Activated naive CD4-positive, alpha-beta T cell treated with anti-CD3 and anti-CD28 coated beads for 36 hours (primary cell): ENCODE data around the gene CD14. TPM values are rescaled to one million over a fixed set of nuclear protein-coding genes. Genes with fewer than 3 reads are reported as not detected.
"Not testable (repeated sequence)": the region's sequence is repeated elsewhere in the genome, so short reads cannot be mapped to it uniquely, and the experiment has no call there.

Experiments
- CTCF ChIA-PET: fragments of 350-600 bp; sonication (Branson Sonifier 250); formaldehyde crosslinking; loops from one replicate; lab custom pipeline; 2021; ENCODE audit warnings: antibody characterized with exemption; lab: Charles Lee
- DNase-seq: peaks from one replicate; pipeline ENCODE4 v3.0.0-alpha.2; 2020
- H3K27ac Mint-ChIP-seq: one replicate; pipeline ENCODE4 v1.8.0; 2021; ENCODE audit warnings: mild to moderate bottlenecking, mixed read lengths
- H3K27me3 Mint-ChIP-seq: one replicate; pipeline ENCODE4 v1.8.0; 2021; ENCODE audit warnings: low read depth, mixed read lengths
- H3K36me3 Mint-ChIP-seq: one replicate; pipeline ENCODE4 v1.8.0; 2021; ENCODE audit warnings: low read depth, mixed read lengths
- H3K4me1 Mint-ChIP-seq: one replicate; pipeline ENCODE4 v1.8.0; 2021; ENCODE audit warnings: low read depth, mixed read lengths
- H3K4me3 Mint-ChIP-seq: one replicate; pipeline ENCODE4 v1.8.0; 2021; ENCODE audit warnings: mild to moderate bottlenecking, moderate library complexity, mixed read lengths
- H3K9me3 Mint-ChIP-seq: one replicate; pipeline ENCODE4 v1.8.0; 2021; ENCODE audit warnings: mixed read lengths
- intact Hi-C: fragments of 100-400 bp; cut with micrococcal nuclease; formaldehyde crosslinking; loops from one replicate; pipeline ENCODE4 v1.15.1; 2023
- total RNA-seq, 2 experiments: library from RNA; stranded (reverse); gene quantifications; one replicate each; pipeline ENCODE4 v1.2.3, GENCODE V29; 2021

The CD14 gene
- total RNA-seq, 2 experiments from 2014 or later: 0.14 to 0.20 TPM

DNA sequence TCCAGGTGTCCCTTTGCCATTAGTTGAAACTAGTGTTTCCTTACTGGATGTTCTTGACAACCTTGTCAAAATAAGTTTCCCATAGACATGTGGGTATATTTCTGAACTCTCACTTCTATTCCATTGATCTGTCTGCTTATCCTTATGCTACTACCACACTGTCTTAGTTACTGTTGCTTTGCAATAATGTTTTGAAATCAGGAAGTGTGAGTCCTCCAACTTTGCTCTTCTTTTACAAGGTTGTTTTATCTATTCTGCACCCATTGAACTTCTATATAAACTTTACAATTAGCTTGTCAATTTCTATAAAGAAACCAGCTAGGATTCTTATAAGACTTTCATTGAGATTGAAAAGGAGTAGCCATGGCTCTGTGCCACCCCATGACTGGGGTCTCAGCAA is 24.3 kb downstream of the CD14 start:
- intact Hi-C loops: no loop called here
- no peaks in the 10 kb centered on the region for H3K36me3 Mint-ChIP-seq
- CTCF ChIA-PET: interaction anchor here (1.3 kb wide), 1 partner anchor 245 kb away, joined by 4 read pairs; no protein-coding TSS in a partner anchor
- no peak overlapping the region for H3K4me3 Mint-ChIP-seq
- no peak overlapping the region for H3K27ac Mint-ChIP-seq
- DNase-seq: no peak
- H3K4me1 Mint-ChIP-seq: peaks cover 13% of the 10 kb centered on the region
- no peaks in the 10 kb centered on the region for H3K9me3 Mint-ChIP-seq
- peaks cover 10% of the 10 kb centered on the region for H3K27me3 Mint-ChIP-seq

DNA sequence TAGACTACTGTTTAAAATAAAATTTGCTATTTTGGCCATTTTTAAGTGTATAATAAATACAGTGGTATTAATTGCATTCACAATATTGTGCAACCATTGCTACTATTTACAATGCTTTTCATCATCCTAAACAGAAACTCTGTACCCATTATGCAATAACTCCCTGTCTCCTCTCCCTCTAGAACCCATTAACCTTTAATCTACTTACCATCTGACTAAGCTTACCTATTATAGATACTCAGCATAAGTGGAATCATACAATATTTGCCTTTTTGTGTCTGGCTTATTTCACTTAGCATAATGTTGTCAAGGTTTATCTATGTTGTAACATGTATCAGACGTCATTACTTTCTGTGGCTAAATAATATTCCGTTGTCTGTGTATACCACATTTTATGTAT is 25.9 kb downstream of the CD14 start:
- no peaks in the 10 kb centered on the region for H3K9me3 Mint-ChIP-seq
- H3K4me3 Mint-ChIP-seq: no peak overlapping the region
- H3K27me3 Mint-ChIP-seq: peaks cover 4% of the 10 kb centered on the region
- CTCF ChIA-PET: interaction anchor here (0.7 kb wide), 1 partner anchor 489 kb away, joined by 3 read pairs; no protein-coding TSS in a partner anchor
- H3K36me3 Mint-ChIP-seq: no peaks in the 10 kb centered on the region
- intact Hi-C loops: no loop called here
- no peak overlapping the region for H3K27ac Mint-ChIP-seq
- DNase-seq: no peak
- H3K4me1 Mint-ChIP-seq: peaks cover 8% of the 10 kb centered on the region

DNA sequence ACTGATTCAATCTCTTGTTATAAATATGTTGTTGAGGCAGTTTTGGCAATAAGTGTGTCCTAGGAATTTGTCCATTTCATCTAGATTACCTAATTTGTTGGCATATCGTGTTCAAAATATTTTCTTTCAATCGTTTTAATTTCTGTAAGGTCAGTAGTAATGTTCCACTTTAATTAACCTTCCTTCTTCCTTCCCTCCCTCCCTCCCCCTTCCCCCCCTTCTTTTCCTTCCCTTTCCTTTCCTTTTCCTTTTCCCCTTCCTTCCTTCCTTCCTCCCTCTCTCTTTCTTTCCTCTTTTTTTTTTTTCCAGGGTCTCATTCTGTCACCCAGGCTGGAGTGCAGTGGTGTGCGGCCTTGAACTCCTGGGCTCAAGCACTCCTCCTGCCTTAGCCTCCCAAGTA is 27.1 kb downstream of the CD14 start:
- intact Hi-C loops: no loop called here

DNA sequence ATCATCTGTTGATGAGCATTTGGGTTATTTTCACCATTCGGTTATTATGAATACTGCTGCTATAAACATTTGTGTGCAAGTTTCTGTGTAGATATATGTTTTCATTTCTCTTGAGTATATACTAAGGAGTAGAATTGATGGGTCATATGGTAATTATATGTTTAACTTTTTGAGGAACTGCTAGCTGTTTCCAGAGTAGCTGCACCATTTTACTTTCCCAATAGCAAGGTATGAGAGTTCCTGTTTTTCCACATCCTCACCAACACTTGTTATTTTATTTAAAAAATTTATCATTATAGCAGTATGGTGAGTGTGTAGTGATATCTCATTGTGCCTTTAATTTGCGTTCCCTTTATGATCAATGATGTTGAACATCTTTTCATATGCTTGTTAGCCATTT is 29.2 kb downstream of the CD14 start:
- H3K9me3 Mint-ChIP-seq: no peaks in the 10 kb centered on the region
- H3K4me1 Mint-ChIP-seq: no peaks in the 10 kb centered on the region
- H3K27ac Mint-ChIP-seq: no peak overlapping the region
- CTCF ChIA-PET: no interaction called here
- no peak for DNase-seq
- no peaks in the 10 kb centered on the region for H3K27me3 Mint-ChIP-seq
- H3K36me3 Mint-ChIP-seq: no peaks in the 10 kb centered on the region
- no peak overlapping the region for H3K4me3 Mint-ChIP-seq
- intact Hi-C loops: no loop called here

More for the DNA sequence above, 27.1 kb downstream of the CD14 start:
- no peaks in the 10 kb centered on the region for H3K27me3 Mint-ChIP-seq
- CTCF ChIA-PET: interaction anchor here (0.9 kb wide), 1 partner anchor 39 kb away, joined by 4 read pairs; no protein-coding TSS in a partner anchor
- no peaks in the 10 kb centered on the region for H3K9me3 Mint-ChIP-seq
- no peaks in the 10 kb centered on the region for H3K36me3 Mint-ChIP-seq
- no peak for DNase-seq
- H3K4me1 Mint-ChIP-seq: no peaks in the 10 kb centered on the region
- no peak overlapping the region for H3K4me3 Mint-ChIP-seq
- no peak overlapping the region for H3K27ac Mint-ChIP-seq

DNA sequence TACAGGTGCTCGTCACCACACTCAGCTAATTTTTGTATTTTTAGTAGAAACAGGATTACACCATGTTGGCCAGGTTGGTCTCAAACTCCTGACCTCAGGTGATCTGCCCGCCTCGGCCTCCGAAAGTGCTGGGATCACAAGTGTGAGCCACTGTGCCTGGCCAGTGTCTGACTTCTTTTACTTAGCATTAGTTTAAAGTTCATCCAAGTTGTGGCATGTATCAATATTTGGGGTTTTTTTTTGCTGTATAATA is 29.6 kb downstream of the CD14 start:
- CTCF ChIA-PET, H3K27me3 Mint-ChIP-seq: not testable (repeated sequence)

DNA sequence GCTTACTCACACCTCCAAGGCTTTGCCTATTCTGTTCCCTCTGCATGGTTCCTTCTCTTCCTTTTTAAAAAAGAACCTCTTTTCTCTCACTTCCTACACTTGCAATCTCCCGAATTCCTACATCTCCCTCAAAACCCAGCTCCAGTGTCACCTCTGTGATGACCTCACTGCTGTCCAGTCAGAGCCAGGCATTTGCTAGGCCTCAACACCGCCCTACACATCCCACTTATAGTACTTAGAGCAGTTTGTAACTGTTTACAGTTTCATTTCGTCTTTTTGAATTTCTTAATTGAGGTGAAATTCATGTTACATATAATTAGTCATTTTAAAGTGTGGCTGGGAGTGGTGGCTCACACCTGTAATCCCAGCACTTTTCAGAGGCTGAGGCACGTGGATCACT is 30.8 kb downstream of the CD14 start:
- Mint-ChIP-seq H3K36me3 (no peaks in the 10 kb centered on the region), H3K4me3 (no peak overlapping the region), H3K27ac (no peak overlapping the region), H3K27me3 (no peaks in the 10 kb centered on the region), H3K4me1 (no peaks in the 10 kb centered on the region), H3K9me3 (no peaks in the 10 kb centered on the region)
- intact Hi-C loops: no loop called here
- no peak for DNase-seq
- CTCF ChIA-PET: interaction anchor here (0.6 kb wide), 1 partner anchor 9 kb away, joined by 3 read pairs; no protein-coding TSS in a partner anchor

More for the DNA sequence above, 29.6 kb downstream of the CD14 start:
- H3K27ac Mint-ChIP-seq, H3K4me3 Mint-ChIP-seq, H3K9me3 Mint-ChIP-seq, DNase-seq, intact Hi-C loops, H3K4me1 Mint-ChIP-seq, H3K36me3 Mint-ChIP-seq: not testable (repeated sequence)

DNA sequence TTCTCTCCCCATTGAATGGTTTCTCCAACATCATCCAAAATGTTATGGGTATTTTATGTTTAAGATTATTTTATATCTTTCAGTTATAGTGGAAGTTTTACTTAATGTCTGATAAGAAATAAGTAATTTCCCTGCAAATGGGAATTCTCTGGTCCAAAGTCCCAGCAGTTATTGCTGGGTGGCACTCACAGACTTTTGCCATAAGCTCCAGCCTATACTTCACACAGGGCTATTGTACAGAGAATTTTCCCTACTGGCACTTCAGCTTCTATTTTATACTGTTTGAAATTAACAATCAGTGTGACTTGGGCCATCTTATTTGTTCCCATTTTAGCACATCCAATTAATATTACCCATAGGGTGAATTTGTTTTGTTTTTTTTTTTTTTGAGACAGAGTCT is 32.9 kb downstream of the CD14 start:
- Mint-ChIP-seq H3K4me1 (no peaks in the 10 kb centered on the region), H3K27me3 (peaks cover 2% of the 10 kb centered on the region), H3K9me3 (no peaks in the 10 kb centered on the region), H3K36me3 (no peaks in the 10 kb centered on the region), H3K4me3 (no peak overlapping the region), H3K27ac (no peak overlapping the region)
- intact Hi-C loops: no loop called here
- DNase-seq: no peak
- CTCF ChIA-PET: interaction anchor here (0.6 to 1.3 kb wide), 3 partner anchors 31 to 632 kb away, joined by 3 read pairs; no protein-coding TSS in a partner anchor

DNA sequence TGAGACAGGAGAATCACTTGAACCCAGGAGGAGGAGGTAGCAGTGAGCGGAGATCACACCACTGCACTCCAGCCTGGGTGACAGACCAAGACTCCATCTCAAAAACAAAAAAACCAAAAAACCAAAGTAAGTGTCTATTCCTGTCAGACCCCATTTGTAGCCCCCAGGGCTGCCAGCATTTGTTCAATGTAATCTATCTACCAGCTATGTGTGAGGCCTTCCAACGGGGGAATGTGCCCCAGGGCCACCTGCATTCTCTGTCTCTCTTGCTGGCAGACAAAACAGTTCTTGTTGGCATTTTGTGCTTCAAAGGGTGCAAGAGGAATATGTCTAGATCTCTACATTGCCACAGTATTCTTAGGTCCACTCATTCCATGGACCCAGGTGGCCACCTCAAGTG is 34.1 kb downstream of the CD14 start:
- Mint-ChIP-seq H3K4me1 (no peaks in the 10 kb centered on the region), H3K36me3 (no peaks in the 10 kb centered on the region), H3K9me3 (no peaks in the 10 kb centered on the region), H3K27me3 (peaks cover 2% of the 10 kb centered on the region), H3K4me3 (no peak overlapping the region), H3K27ac (no peak overlapping the region)
- no peak for DNase-seq
- intact Hi-C loops: no loop called here
- CTCF ChIA-PET: interaction anchor here (1.4 kb wide), 1 partner anchor 36 kb away, joined by 3 read pairs; no protein-coding TSS in a partner anchor

DNA sequence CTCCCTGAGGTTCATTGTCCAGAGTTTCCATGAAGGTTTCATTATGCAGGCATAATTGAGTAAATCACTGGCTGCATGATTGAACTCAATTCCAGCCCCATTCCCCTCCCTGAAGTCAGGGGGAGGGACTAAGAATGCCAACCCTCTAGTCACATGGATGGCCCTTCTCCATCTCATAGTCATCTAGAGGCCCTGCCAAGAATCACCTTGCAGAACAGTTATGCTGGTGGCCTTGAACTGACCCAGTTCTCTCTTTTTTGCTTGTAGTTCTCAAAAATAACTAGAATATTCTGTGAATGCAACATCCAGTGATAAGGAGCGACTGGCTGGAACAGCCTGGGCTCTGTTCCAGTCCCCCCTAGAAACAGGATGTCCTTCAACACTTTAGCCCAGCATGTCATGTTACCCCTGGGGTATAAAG is 36.6 kb downstream of the CD14 start:
- H3K9me3 Mint-ChIP-seq: no peaks in the 10 kb centered on the region
- no peaks in the 10 kb centered on the region for H3K4me1 Mint-ChIP-seq
- intact Hi-C loops: no loop called here
- peaks cover 2% of the 10 kb centered on the region for H3K27me3 Mint-ChIP-seq
- no peak overlapping the region for H3K27ac Mint-ChIP-seq
- H3K4me3 Mint-ChIP-seq: no peak overlapping the region
- H3K36me3 Mint-ChIP-seq: no peaks in the 10 kb centered on the region
- DNase-seq: no peak
- CTCF ChIA-PET: no interaction called here

DNA sequence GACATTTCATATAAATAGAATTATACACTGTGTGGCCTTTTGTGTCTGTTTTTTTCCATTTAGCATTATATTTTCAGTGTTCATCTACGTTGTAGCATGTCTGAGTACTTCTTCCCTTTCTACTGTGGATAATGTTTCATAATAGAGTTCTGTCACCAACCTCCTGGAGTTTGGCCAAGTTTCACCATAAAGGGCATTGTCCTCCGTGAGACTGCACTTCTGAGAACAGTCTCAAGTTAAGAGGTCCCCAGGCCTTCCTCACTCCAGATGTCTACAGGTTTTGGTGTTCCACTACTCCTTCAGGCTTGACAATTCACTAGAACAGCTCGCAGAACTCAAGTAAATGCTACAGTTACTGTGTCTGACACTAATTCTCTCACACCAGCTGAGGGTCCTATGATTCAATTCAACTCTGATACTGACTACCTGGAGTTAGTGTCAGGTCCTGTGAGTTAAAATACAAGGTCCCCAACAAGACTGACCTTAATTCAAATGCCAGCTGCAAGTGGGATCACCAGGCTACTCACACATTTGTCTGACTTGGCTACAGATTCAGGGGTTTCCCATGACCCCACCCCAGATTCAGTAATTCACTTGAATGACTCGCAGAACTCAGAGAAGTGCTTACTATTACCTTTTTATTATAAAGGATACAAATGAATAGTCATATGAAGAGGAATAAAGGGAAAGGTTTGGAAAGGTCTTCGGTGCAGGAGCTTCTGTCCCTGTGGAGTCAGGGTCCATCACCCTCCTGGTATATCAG is 37.3 kb downstream of the CD14 start:
- Mint-ChIP-seq H3K27me3 (peaks cover 2% of the 10 kb centered on the region), H3K27ac (no peak overlapping the region), H3K36me3 (no peaks in the 10 kb centered on the region), H3K4me1 (no peaks in the 10 kb centered on the region), H3K9me3 (no peaks in the 10 kb centered on the region), H3K4me3 (no peak overlapping the region)
- intact Hi-C loops: no loop called here
- CTCF ChIA-PET: no interaction called here
- no peak for DNase-seq

DNA sequence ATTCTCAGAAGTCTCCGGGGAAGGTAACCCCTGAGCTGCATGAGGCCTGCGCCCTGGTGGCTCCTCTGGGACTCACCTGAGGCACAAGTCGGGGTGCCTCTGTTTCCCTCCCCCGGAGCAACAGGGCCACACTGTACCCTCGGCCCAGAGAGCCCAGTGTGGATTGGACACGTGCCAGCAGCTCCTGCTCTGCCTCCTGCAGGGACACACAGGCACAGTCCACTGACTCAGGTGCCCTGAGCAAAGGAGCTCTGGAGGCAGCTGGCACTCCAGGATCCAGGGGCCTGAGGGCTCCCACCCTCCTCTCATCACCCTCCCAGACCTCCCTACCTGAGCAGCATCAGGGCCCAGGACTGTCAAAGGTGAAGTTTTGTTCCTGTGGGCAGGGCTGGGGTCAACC is 38.8 kb downstream of the CD14 start:
- H3K4me3 Mint-ChIP-seq: no peak overlapping the region
- no peak for DNase-seq
- no peaks in the 10 kb centered on the region for H3K9me3 Mint-ChIP-seq
- H3K27me3 Mint-ChIP-seq: peaks cover 2% of the 10 kb centered on the region
- intact Hi-C loops: no loop called here
- no peaks in the 10 kb centered on the region for H3K4me1 Mint-ChIP-seq
- CTCF ChIA-PET: no interaction called here
- no peaks in the 10 kb centered on the region for H3K36me3 Mint-ChIP-seq
- no peak overlapping the region for H3K27ac Mint-ChIP-seq

DNA sequence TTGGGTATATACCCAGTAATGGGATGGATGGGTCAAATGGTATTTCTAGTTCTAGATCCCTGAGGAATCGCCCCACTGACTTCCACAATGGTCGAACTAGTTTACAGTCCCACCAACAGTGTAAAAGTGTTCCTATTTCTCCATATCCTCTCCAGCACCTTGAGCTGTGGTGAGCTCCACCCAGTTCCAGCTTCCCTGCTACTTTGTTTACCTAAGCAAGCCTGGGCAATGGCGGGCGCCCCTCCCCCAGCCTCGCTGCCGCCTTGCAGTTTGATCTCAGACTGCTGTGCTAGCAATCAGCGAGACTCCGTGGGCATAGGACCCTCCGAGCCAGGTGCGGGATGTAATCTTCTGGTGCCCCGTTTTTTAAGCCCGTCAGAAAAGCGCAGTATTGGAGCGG is 39.9 kb downstream of the CD14 start:
- peak overlapping the region; percentile 12 for H3K4me3 Mint-ChIP-seq
- DNase-seq, H3K36me3 Mint-ChIP-seq, H3K9me3 Mint-ChIP-seq, intact Hi-C loops, H3K27ac Mint-ChIP-seq, H3K27me3 Mint-ChIP-seq, H3K4me1 Mint-ChIP-seq: not testable (repeated sequence)
- CTCF ChIA-PET: interaction anchor here (0.6 kb wide), 1 partner anchor 9 kb away, joined by 3 read pairs; no protein-coding TSS in a partner anchor

DNA sequence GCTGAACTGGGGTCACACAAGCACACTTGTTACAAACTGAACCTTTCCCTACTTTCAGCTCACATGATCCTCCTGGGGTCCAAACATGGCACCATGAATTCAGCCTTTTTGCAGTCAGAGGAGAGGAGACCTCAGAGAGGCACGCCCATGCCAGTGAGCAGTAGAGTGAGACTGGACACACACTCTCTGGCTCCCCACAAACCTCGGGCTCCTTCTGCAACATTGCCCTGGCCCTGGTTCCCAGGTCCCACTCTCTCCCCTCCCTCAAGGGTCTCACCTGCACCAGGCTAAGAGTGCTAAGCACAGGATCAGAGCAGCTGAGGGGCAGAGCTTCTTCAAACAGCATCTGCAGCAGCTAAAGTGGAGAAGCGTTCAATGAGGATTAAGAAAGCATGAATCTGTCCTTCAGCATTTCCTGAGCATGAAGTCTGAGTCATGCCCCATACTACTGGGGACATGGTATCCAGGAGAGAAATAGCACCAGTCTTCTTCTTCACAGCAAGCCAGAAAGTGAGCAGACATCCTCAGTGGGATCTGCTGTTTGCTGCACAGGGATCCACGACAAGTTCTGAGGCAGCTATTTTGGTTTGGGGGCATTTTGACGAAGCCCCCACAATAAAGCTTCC is 41.1 kb downstream of the CD14 start:
- CTCF ChIA-PET: interaction anchor here (0.7 kb wide), 1 partner anchor 240 kb away, joined by 3 read pairs; no protein-coding TSS in a partner anchor
- intact Hi-C loops: no loop called here

More for the DNA sequence above, 41.1 kb downstream of the CD14 start:
- Mint-ChIP-seq H3K4me1 (no peaks in the 10 kb centered on the region), H3K27me3 (peaks cover 2% of the 10 kb centered on the region), H3K36me3 (no peaks in the 10 kb centered on the region), H3K27ac (no peak overlapping the region), H3K4me3 (no peak overlapping the region), H3K9me3 (no peaks in the 10 kb centered on the region)
- no peak for DNase-seq
